CD4-positive, alpha-beta T cell treated with Interleukin-10 for 1 hour (primary cell): ENCODE measurements around the gene RHAG.
"Not testable (repeated sequence)": the region's sequence is repeated elsewhere in the genome, so short reads cannot be mapped to it uniquely, and the experiment has no call there.

Source experiments
- DNase-seq: peaks from one replicate; pipeline ENCODE4 v3.0.0-alpha.2; 2020

Gene RHAG

GRCh38 chr6:49636713-49637349 lies at the start of gene RHAG:
TSS of gene RHAG (minus strand) at chr6:49636839. CDS start at chr6:49636812, 27 bp downstream.
- DNase-seq, result no peak

- DNase-seq, result no peak
Measured at GRCh38 chr6:49676671-49677281, 40.1 kb upstream of the RHAG start.

- DNase-seq, result no peak
Measured at GRCh38 chr6:49675816-49676215, 39.2 kb upstream of the RHAG start.

GRCh38 chr6:49668083-49668511 lies 31.5 kb upstream of the RHAG start:
- DNase-seq, result no peak

GRCh38 chr6:49666930-49667757 lies 30.5 kb upstream of the RHAG start:
- DNase-seq, result no peak

- no peak for DNase-seq
Measured at GRCh38 chr6:49666480-49666879, 29.8 kb upstream of the RHAG start.

GRCh38 chr6:49664817-49665216 lies 28.2 kb upstream of the RHAG start:
- no peak for DNase-seq

- DNase-seq, result not testable (repeated sequence)
Measured at GRCh38 chr6:49664054-49664453, 27.4 kb upstream of the RHAG start.

- DNase-seq, result no peak
Measured at GRCh38 chr6:49662892-49663261, 26.2 kb upstream of the RHAG start.

GRCh38 chr6:49662231-49662891 lies 25.7 kb upstream of the RHAG start:
- DNase-seq, result no peak

GRCh38 chr6:49653942-49654341 lies 17.3 kb upstream of the RHAG start:
- no peak for DNase-seq

GRCh38 chr6:49653438-49653837 lies 16.8 kb upstream of the RHAG start:
- DNase-seq, result no peak

GRCh38 chr6:49651239-49651638 lies 14.6 kb upstream of the RHAG start:
- no peak for DNase-seq

- DNase-seq, result no peak
Measured at GRCh38 chr6:49649988-49650387, 13.3 kb upstream of the RHAG start.

GRCh38 chr6:49648036-49648435 lies 11.4 kb upstream of the RHAG start:
- DNase-seq, result no peak

- no peak for DNase-seq
Measured at GRCh38 chr6:49647476-49647875, 10.8 kb upstream of the RHAG start.

GRCh38 chr6:49646942-49647341 lies 10.3 kb upstream of the RHAG start:
- DNase-seq, result no peak

GRCh38 chr6:49646130-49646824 lies 9.6 kb upstream of the RHAG start:
- no peak for DNase-seq

GRCh38 chr6:49645139-49645538 lies 8.5 kb upstream of the RHAG start:
- no peak for DNase-seq

GRCh38 chr6:49639177-49639817 lies 2.7 kb upstream of the RHAG start:
- no peak for DNase-seq

GRCh38 chr6:49637350-49637731 lies 702 bp upstream of the RHAG start:
- DNase-seq, result no peak

GRCh38 chr6:49635978-49636712 lies 494 bp downstream of the RHAG start:
- DNase-seq, result no peak
